NCI-H2227 (cell line): ENCODE results near the gene BCOR.

ENCODE experiments used
- DNase-seq: peaks from one replicate; lab custom pipeline; 2025; ENCODE audit not compliant: unreplicated experiment; lab: John Stamatoyannopoulos, UW

BCOR gene

DNA sequence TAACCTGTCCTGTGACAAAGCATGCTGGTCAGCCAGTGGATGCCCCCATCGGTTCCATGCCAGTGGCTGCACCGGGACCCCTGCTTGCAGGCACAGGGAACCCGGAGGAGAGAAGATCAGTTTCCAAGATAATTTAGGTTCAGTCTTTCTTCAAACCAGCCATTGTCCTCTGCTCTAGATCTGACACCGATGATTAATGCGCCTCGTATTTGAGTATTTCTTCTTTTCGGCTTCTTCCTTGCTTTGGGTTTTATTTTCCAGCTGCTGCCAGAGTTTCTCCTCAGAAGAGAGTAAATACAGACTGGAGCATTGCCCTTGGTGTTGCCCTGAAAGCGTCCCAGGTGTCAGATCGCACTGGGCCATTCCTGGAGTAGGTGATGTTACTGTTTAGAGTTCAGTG lies 19.2 kb upstream of the BCOR start:
- DNase-seq = no peak

DNA sequence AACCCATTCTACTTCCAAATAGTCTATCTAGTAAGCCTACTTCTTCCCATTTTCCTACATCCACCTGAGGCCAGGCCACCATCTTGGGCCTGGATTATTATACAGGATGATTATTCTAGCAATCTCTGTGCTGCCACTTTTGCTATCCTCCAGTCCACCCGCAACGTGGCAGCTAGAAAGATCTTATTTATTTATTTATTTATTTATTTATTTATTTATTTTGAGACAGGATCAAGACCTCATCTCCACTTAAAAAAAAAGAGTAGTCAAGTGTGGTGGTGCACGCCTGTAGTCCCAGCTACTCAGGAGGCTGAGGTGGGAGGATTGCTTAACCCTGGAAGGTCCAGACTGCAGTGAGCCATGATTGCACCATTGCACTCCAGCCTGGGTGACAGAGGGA lies 15.2 kb upstream of the BCOR start:
- DNase-seq = no peak

DNA sequence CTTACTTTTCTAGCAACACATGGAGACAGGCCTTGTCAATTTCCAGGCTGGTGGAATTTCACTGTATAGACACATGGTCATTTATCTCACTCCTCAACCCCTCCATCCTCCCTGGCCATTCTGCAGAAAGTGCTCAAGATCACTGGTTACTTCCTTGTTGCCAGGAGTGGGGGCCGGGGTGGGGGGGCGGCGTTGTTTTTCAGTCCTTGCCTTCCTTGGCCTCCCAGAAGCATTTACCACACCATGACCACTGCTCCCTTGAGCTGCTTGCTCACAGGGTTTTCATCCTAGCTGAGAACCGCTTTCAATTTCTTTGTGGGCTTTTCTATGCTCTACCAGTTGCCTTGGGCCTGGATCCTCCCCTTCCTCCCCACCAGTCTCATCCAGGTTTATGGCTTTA lies 14.1 kb upstream of the BCOR start:
- no peak for DNase-seq

DNA sequence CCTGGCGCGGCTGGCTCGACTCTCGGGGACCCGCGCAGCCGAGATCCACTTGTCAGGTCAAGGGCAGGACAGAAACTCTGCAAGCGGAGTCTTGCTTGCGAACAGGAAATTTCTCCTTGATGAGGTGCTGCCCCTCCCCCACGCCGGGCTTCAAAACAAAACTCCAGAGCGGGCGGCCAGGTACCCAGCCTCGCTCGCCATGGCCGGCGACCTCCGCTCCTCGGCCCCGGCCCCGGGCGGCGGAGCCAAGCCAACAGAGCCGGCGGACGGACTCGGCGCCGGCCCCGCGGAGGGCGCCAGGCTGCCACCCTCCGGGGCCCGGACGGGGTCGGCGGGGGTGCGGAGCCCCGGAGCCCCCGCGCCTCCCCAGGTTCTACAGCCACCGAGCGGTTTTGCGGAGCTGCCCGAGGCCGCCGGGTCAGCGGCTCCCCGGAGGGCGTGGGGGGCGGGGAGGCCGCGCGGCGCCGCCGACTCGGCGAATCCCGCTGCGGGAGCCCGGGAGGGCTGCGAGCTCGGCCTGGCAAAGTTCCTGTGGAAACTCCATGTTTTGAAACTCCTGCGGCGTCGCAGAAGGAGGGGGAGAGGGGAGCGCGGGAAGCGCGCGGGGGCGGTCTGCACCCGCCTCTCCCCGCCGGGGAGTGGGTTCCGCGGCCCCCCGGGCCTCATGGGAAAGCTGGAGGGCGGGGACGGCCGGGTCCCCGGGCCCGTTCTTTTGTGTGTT lies 11.7 kb upstream of the BCOR start:
- DNase-seq = peak; percentile 78

DNA sequence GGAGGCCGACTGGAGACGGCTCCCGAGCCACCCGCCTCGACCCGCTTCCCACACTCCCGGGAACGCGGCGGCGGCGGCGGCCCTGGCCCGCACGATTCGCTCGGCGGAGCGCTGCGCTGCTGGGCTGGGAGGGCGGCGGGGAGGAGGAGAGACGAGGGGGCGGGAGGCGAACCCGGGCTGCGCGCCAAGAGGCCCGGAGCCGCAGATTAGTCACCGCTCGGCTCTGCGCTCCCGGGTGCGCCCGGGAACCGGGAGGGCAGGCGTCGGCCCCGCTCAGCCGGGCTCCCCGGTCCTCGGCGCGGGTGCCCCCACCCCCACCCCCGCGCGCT lies 11.2 kb upstream of the BCOR start:
- peak; percentile 81 for DNase-seq

DNA sequence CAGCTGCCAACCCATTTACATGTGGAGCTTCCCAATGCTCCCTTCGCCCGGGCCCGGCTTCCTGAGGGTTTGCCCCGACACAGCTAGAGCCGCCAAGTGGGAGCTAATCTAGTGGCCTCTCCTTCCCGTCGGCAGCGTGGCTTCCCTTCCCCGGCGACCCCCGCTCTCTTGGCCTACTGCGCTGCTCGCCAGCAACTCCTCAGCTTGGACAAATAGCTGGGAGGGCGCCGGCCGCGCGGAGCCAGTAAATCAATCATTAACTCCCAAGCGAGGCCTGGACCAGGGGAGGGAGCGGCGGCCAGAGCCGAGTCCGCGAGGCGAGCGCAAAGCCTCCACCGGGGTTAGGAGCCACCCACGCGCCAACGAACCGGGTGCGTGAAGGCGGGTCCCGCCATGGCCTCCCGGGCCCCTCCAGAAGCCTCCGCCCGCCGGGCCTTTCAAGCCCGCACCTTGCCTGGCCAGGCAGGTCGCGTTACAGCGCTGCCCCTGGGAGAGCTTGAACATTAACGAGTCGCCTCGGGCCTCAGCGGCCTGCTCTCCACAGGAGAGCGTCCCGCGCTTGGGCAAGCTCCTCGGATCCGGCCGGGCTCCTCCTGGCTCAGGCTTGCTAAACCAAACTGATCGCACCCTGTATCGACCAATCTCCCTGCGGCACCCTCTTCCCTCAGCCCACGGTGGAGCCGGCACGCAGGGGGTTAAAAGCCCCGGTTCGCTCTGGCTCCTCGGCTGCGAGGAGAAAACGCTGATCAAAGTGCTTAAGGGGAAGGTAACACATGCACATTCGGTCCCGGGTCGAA lies 10.6 kb upstream of the BCOR start:
- DNase-seq = peak; percentile 74

DNA sequence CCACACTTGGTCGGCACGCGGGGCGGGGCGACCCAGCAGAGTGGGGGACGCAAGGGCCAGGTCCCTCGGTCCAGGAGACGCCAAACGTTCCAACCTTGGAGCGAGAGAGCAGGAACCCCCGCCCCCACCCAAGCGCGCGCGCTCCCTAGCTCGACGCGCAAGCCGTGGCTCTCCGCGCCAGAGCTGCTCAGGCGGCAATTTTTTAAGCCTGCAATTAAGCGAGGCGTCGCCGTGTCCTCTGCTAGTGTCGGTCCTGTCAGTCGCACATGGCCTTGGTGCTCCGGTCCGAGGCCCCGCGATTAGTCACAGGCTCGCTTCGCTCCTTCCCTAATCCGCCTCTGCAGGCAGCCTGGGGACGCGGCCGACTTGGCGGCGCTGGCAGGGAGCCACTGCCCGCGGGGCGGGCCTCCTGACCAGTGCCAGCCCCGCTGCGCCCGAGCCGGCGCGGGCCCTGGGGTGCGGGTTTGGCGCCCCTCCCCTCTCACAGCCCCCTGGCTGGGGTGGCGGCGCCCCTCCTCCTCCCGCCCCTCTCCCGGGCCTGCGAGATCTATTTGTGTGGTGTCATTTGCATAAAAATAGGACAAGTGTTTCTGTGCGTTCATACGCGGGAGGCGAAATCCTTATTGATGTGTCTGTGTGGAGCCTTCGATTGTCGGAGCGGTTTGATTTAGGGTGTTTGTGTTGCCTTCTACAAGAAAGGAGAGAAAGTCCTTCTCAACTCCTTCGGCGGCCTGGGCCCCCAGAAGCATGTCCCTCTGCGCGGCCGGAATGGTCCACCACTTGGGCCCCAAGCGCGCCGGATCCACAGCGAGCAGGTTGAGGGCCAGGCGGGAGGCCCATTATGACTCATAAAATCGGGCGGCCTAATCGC lies 9.8 kb upstream of the BCOR start:
- DNase-seq = peak; percentile 87

DNA sequence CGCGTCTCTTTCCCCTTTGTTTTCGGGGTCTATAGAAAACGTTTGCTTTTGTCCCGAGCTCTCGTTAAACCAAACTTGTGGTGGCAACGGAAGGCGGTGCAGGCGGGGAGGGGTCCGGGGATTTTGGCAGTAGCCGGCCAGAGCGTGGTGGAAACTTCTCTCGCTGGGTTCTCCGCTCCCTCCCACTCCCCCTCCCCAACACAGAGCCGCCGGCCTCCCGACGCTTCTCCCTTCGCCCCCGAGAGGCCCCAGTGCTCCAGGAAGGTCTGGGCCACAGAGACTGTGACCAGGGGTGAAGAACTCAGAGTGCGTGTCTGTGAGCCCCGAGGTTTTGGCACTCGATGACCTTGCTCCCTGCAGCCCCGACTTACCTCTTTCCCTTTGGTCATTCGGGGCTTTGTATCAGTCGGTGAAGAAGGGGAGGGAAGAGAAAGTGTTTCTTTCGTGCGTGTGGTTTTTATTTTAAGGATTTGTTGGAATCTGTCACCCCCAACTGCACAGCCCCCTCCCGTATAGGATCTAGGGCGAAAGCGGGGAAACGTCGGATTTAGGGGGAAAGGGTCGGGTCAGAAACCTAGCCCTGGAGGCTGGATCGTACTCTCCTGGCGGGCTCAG lies 9.0 kb upstream of the BCOR start:
- no peak for DNase-seq

DNA sequence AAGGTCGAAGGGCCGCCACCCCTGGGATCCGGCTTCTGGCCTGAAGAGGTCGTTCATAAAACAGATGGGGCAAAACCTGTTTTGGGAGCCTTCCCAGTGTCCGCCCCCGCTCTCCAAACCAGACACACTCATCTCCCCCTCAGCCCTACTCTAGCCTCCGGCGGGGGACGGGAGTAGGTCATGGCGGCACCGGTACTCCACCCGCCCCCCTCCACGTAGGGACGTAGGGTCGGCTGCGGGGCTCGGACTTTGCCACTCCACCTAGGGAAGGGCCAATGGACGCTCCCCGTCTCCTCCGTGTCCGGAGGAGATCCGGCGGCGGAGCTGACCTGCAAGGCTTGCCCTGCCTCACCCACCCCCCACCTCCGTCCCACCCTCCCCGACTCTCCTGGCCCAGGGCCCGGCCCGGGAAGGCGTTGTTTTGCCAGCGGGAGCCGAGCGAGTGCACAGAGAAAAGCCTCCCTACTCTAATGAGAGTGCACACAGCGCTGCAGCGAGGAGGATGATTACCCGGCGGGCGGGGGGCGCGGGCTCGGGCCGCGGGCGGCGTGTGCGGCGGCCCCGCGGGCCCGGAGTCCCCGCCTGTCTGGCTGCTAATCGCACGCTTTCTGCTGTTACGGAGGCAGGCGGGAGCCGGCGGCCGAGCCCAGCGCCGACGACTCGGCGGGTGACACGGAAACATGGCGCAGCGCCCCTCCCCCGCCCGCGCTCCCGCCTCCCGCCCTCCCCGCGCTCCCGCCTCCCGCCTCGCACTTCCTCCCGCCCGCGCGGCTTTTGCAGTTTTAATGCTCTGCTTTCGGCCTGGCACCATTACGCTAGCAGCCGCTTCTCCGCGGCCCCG lies 8.3 kb upstream of the BCOR start:
- DNase-seq = peak; percentile 94

DNA sequence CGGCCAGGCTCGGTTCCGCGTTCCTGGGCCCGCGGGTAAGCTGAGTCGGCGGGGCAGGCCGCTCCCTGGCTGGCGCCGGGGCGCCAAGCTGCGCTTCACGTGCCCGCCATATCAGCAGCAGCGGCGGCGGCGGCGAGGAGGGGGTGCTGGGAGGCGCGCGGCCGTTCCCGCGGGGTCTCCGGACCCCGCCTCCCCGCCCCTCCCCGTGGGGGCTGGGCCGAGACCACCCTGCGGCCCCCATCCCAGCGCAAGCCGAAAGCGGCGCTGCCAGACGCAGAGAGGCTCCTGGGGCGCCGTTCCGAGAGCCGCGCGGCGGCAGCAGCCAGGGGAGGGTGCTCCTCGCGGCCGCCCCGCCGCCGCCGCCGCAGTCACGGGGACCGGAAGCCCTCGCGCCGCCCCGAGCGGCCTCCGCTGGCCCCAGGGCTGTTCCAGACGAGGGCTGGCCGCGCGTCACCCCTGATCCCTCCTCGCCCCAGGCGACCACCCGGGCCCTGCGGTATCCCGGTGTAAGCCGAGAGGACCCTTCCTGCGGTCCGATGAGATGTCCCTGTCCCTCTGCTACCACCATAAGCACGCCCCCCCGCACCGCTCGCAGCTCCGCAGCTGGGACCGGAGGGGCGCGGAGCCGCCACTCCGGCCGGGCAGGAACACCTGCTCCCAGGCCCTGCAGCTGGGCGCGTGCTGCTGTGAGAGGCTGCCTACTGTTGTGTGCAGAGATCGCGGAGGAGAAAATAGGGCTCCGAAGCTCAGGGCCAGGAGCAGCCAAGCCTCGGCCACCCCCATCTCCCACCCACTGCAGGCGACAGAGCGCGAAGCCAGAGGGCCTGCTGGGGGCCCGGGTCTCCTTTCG lies 7.5 kb upstream of the BCOR start:
- DNase-seq = peak; percentile 78

DNA sequence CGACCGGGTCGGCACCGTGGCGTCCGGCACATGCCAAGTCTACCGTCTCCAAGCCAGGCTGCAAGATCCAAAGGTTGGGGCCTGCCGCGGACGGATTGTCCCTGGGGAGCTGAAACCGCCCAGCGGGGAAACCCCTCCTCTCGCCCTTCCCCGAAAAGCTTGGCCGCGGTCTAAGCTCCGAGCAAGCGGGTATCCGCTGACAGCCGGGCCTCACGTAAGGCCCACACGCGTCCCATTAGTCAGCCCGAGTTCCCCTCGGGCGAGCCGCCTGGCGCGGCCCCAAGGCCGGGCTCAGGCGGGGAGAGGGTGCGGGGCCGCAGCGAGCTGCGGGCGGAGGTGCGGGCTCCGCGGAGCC lies 6.8 kb upstream of the BCOR start:
- DNase-seq = peak; percentile 66

DNA sequence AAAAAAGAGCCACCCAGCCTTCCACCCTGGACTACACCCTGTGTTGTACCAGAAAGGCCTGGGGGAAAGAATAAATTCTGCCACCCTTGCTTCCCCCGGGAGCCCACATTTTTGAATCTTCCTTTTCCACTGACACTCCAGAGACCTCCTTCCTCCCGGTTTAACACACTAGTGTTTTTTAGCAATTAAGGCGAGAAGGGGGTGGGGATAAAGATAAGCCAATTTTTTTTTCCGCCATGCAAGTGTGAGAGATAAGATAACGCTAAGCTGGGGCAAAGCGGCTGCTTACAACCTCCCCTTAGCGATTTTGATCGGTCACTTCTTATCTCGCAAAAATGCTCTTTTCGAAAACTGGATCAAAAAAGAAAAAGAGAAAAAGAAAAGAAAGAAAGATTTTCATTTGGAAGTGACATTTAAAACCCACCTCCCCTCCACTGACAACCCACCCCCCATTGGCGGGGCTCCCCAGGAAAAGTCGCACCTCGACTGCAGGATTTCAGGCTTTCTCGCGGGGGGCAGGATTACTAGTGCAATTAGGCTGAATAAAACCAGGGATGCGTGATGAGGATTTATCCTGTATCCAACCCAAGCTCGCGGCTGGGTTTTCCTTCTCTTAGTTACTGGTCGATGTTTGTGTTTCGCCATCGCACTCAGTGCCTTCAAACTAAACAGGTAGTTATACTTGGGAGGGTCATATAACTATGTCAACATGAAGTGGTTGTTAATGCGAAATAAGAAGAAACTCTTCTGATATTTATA lies 6.0 kb upstream of the BCOR start:
- DNase-seq = no peak

DNA sequence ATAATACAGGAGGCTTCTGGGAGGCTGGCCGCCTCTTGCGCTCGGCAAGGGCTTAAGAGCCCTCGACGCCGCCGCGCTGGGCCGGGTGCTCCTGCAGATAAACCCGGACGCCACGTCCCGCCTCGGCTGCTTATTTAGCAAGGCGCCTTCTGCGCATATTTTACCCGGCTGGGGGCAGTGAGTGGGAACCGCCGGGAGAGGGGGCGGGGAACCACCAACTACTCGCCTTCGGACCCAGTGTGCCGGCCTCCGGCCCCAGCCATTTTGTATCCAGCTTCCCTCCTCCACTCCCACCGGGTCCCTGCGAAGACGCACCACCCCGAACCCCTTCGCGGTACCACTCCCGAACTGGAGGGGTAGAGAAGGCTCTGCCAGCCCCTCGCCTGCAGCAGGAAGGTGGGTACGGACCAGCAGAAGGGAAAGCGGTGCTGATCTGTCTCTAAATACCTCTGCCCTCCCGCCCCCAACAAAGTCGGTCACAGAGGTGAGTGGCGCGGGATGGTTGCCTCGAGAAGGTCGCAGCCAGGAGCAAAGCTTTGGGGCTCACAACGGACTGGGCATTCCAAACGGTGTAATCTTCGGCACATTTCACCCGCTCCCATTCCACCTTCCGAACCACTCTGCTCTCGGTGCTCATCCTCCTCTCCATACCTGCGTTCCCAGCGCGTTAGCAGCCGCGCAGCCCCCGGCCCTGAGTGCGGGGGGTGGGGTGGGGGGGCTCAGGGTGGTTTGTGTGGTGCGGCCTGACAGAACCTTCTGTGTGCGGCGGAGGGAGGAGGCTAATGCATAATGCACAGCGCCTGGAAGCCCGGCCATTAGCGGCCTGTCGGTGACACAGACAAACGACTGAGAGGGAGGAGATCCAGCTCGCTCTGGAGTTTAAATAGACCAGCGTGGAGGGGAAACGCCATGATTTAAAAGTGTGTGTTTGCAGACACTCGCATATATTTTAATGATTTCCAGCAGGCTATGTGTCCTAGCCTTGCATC lies 4.9 kb upstream of the BCOR start:
- no peak for DNase-seq

DNA sequence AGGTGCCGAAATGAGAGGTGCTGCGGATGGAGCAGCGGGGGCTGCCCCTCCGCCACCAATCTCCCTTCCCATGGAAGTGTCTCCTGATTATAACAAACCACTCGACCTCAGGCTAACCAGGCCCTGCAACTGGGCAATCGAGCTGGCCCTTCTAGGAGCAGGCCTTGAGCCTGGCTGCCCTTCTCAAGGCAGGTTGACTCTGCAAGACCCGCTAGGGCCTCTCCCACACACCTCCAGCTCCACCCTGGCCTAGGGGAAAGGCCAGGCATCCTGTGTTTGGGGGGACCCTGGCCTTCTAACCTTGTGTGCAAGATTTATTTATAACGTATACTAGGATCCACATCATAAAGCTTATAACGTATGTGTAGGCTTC lies 3.7 kb upstream of the BCOR start:
- DNase-seq = no peak

DNA sequence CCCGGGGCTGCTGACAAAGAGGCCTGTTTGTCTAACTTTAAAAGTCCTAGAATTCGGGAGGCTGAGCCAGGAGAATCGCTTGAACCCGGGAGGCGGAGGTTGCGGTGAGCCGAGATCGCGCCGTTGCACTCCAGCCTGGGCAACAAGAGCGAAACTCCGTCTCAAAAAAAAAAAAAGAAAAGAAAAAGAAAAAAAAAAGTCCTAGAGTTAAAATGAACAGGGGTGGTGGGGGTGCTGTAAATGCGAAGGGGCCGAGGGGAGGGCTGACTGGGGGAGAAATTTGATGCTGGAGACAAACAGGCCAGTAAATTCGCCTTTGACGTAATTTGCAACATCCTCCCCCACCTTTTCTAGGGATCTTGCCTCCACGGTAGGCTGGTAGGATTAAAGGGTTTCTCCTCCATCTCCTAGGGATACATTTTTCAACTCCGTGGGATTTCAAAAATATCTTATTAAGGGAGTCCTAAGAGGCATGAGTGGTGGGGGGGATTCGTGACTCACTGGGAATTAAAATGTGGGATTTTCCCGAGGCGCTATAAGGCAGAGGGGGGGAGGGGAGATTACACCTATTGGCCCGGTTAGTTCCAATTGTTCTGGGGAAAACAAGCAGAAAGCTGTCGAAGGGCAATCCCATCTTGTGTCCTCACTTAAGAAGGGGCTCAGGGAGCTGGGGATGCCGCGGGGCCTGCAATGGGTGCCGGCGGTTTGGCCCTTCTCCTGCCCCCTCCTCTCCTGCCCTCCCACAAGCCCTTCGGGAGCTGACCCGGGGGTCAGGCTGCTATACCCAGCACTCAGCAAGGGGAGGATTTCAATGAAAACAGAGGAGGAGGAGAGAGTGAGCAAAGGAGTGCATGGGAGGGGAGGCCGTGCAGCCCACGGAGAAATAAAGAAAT lies 3.0 kb upstream of the BCOR start:
- no peak for DNase-seq

DNA sequence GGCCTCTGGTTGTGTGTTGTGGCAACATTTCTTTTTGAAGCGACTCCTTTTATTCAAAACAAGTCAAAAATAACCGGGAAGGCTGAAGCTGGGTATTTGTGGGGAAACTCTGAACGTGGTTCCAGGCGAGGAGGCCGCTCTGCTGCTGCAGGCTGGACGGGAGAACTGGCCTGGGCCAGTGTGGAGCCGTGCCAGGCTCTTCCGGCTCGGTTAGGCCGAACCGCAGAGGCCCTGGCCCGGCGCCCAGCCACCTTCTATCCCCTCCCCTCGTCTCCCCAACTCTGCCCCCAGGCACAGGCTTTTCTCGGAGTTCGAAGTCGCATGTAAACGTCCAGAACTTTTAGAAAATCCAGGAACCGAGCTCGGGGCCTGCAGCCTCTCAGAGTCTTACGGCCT lies 2.4 kb upstream of the BCOR start:
- no peak for DNase-seq
